KOPT-K1 (cell line): ENCODE measurements around the gene EIF4G2.

Source experiments
- H3K27ac ChIP-seq: fragments of 200-600 bp; sonication (generic); 2 replicates; pipeline ENCODE4 v1.5.1; 2016; ENCODE audit warnings: antibody characterized with exemption, mild to moderate bottlenecking, low read depth, low read length; ENCODE audit not compliant: poor library complexity, severe bottlenecking
- H3K36me3 ChIP-seq: fragments of 200-600 bp; sonication (generic); 2 replicates; pipeline ENCODE4 v1.5.1; 2017; ENCODE audit warnings: antibody characterized with exemption, mild to moderate bottlenecking, low read length, moderate library complexity; ENCODE audit not compliant: insufficient read depth
- H3K9me3 ChIP-seq: fragments of 200-600 bp; sonication (generic); 2 replicates; pipeline ENCODE4 v1.5.1; 2017; ENCODE audit warnings: antibody characterized with exemption, low read length, mild to moderate bottlenecking; ENCODE audit not compliant: insufficient read depth, poor library complexity, severe bottlenecking

Gene EIF4G2

DNA sequence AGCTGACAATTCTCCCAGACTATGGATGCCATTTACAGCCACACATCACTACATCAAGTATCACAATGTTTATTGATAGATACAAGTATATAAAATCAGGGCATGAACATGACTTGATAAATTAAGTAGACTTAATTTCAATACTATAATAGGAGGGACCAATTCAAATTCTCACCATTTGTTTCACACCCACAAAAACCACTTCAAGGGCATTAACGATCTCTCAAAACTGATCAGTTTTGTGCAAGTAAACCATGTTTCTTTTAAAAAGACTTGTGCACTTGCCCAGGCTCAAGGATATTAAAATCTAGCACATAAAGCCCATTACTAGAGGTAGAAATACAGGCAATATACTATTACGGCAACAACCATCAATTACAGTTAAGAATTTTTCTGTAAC, 11.7 kb downstream of the EIF4G2 start:
- H3K27ac ChIP-seq = no peak overlapping the region
- no peaks in the 10 kb centered on the region for H3K9me3 ChIP-seq
- peaks cover 68% of the 10 kb centered on the region for H3K36me3 ChIP-seq

DNA sequence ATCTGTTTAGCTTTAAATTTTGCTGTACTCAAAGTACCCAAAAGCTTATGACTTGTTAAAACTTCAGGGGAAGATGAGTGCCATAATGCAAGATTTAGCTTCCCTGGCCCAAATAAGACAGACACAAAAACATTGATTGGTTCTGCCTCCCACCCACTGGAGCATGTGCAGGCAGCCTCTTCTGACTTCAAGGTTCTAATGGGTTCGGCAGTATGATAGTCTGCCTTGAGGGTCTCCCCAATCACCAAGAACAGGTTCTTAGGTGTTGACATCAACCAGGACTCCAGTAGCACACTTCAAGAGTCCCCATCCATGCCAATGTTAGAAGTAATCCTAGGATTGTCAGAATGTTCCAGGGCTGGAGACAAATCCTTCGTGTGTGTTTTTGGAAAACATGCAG, 12.5 kb downstream of the EIF4G2 start:
- peaks cover 60% of the 10 kb centered on the region for H3K36me3 ChIP-seq
- no peak overlapping the region for H3K27ac ChIP-seq

DNA sequence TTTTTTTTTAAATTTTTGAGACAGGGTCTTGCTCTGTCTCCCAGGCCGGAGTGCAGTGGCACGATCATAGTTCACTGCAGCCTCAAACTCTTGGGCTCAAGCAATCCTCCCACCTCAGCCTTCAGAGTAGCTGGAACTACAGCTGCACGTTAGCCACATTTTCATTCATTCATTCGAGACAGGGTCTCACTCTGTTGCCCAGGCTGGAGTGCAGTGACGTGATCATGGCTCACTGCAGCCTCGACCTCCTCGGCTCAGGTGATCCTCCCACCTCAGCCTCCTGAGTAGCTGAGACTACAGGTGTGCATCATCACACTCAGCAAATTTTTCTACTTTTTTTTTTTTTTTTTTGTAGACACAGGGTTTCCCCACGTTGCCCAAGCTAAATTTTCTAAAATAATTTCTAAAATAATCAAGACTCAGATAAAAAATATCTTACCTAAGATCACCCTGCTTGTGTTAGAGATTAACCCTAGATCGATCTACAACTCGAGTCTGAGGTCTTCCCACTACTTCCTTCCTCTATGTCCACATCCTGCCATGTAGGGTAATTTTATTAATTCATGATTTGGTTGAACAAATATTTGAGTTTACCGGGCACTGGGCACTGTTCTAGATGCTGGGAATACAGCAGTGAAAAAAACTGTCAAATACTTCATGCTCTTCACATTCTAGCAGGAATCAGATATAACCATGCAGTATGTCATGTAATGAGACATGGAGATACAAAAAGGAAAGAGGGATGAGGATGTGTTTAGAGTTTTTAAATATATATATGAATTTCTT, 15.1 kb downstream of the EIF4G2 start:
- peaks cover 34% of the 10 kb centered on the region for H3K36me3 ChIP-seq
- no peak overlapping the region for H3K27ac ChIP-seq
- H3K9me3 ChIP-seq = no peaks in the 10 kb centered on the region

More for the DNA sequence above, 12.5 kb downstream of the EIF4G2 start:
- H3K9me3 ChIP-seq = no peaks in the 10 kb centered on the region

DNA sequence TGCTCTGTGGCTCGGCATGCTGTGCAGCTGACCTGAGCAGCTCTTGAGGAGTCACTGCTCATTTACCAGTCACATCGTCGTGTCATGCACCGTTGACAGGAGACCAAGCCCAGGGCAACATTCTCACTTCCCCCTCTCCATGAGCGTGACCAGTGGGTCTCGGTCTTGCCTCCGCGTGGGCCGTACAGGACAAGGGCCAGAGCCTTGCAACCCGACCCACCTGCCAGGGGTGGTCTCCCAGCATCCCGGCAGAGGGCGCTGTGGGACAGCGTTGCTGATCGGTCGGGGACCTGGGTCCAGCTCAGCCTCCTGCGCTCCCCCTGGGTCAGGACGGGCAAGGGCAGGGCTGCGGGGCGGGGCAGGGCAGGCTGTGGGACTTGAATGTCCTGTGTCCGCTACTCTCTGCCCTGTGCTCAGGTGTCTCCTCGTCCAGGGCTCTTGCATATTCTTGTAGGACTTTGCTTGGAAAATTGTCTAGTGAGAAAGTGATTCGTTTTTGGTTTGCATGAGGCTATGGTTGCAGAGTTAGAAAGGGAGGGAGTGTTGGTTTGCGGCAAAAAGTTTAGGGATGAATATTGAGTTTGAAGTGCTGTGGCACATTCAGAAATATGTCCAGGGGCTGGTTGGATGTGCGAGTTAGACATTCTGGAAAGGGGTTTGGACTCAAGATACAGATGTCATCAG, 16.2 kb downstream of the EIF4G2 start:
- H3K9me3 ChIP-seq = no peaks in the 10 kb centered on the region
- H3K27ac ChIP-seq = no peak overlapping the region
- peaks cover 23% of the 10 kb centered on the region for H3K36me3 ChIP-seq

- Histone ChIP-seq H3K36me3 (no peaks in the 10 kb centered on the region), H3K9me3 (no peaks in the 10 kb centered on the region), H3K27ac (no peak overlapping the region)
Measured at GRCh38 chr11:10786451-10786850, 22.3 kb downstream of the EIF4G2 start.

DNA sequence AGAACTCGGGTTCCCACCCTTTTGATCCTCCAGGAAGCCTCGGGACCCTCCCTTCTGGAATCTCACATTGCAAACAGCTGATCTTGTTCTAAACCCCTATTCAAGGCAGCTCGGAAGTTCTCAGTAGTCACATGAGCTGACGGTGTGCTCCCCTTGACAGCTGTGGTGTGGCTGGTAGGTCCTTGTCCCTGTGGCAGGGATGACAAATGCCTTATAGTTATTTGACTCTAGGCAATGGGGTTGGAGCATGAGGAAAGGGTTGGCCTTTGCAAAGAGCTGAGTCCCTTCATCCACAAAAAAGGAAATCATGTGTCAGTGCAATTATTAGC, 23.6 kb downstream of the EIF4G2 start:
- Histone ChIP-seq H3K36me3 (peaks cover 8% of the 10 kb centered on the region; the same call in 1 of the 2 replicates), H3K27ac (no peak overlapping the region), H3K9me3 (no peaks in the 10 kb centered on the region)

- H3K27ac ChIP-seq = no peak overlapping the region
Measured at GRCh38 chr11:10784232-10785145, 24.2 kb downstream of the EIF4G2 start.

DNA sequence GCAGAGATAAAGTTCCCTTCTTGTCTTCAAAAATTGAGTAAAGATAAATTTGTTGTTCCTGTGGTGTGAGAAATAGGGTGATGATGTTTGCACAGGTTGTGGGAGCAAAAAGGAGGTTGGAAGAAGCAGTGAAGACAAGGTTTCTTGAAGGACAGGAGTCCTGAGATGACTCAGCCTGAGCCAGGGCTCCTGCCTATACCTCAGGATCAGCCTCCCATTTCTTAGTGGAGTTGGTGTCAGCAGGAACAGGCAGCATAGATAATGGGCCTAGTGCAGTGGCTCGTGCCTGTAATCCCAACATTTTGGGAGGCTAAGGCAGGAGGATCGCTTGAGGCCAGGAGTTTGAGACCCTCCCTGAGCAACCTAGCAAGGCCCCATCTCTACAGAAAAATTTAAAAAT, 28.7 kb downstream of the EIF4G2 start:
- H3K36me3 ChIP-seq = peaks cover 50% of the 10 kb centered on the region
- H3K27ac ChIP-seq = no peak overlapping the region
- H3K9me3 ChIP-seq = no peaks in the 10 kb centered on the region

More at GRCh38 chr11:10784232-10785145, 24.2 kb downstream of the EIF4G2 start:
- Histone ChIP-seq H3K36me3 (peaks cover 14% of the 10 kb centered on the region), H3K9me3 (no peaks in the 10 kb centered on the region)

DNA sequence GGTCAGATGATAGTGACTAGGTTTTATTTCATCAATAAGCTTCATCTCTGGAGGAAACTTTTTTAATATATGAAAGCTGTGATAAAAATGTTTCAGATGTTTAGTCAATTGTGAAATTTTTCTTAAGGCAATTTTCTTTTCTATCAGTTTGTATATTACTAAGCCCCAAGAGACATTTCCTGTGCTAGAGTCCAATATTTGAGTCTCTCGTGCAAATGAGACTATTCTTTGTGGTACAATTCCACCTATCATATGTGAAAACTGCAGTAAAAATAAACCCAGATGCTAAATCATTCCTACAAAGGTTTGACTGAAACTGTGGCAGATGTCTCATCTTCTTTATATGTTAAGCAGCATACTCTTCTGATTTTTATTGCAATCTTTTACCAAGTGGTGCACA, 29.6 kb downstream of the EIF4G2 start:
- H3K9me3 ChIP-seq = no peaks in the 10 kb centered on the region
- H3K27ac ChIP-seq = no peak overlapping the region
- peaks cover 50% of the 10 kb centered on the region for H3K36me3 ChIP-seq

DNA sequence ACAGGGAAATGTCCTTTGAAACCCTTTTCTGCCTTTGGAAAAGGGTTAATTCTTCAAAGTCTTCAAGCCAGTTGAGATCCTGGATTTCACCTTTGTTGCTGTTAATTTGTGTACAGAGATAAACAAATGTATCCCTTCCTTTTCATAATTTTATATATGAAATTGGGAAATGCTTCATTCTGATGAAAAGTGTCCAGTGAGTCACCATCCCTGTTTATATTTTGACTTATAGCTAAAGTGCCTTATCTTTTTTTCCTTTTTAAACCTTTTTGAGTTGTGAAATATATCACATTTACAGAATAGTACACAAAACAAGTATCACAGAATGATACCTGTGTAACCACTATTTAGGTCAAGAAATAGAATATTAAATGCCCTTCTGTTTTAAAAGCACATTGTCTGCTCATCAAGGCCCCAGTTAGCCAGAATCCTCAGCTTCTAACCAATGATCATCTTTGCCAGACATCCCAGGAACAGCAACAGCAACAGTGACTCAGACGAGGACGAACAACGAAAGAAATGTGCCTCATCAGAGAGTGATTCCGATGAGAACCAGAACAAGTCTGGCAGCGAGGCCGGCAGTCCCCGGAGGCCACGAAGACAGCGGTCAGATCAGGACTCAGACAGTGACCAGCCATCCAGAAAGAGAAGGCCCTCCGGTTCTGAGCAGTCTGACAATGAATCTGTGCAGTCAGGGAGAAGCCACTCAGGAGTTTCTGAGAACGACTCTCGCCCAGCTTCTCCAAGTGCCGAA, 30.3 kb downstream of the EIF4G2 start:
- H3K27ac ChIP-seq = no peak overlapping the region
- peaks cover 50% of the 10 kb centered on the region for H3K36me3 ChIP-seq
- H3K9me3 ChIP-seq = no peaks in the 10 kb centered on the region

DNA sequence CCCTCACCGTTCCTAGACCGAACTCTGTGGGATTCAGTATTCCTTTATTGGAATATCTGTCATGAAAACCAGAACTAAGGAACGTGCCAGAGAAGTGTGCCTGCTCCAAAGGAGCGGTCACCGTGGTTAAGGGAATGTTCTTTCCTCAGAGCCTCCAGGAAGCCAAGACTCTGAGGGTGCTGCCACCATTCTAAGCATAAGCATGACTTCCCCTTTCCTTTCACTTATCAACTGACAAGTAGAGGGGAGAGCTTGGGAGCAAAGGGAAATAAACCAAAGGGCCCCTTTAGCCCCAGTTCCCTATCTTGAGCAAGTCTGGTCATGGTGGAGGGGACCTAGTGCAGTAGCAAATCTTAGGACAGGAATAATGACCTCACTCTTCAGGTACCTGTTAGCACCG, 30.9 kb downstream of the EIF4G2 start:
- Histone ChIP-seq H3K9me3 (no peaks in the 10 kb centered on the region), H3K36me3 (peaks cover 50% of the 10 kb centered on the region)

DNA sequence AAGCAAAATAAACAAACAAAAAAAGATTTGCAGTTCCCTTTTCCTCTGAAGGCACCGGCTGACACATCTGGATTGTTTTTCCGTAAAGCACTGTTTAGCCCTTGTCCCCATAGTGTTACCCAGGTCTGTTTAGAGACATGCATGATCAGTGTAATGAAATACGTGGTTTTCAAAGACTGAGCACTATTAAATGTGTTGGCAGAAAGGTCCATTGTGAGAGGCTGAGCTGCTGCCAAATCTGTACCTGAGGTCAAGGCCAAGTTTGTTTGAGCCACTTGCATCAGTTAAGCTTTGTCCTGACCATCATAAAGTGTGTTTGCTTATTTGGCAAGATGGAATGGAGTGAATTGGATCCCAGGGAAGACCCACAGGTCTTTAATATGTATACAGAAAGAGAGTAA, 31.3 kb downstream of the EIF4G2 start:
- Histone ChIP-seq H3K9me3 (no peaks in the 10 kb centered on the region), H3K36me3 (peaks cover 50% of the 10 kb centered on the region), H3K27ac (no peak overlapping the region)

More for the DNA sequence above, 30.9 kb downstream of the EIF4G2 start:
- H3K27ac ChIP-seq = no peak overlapping the region

DNA sequence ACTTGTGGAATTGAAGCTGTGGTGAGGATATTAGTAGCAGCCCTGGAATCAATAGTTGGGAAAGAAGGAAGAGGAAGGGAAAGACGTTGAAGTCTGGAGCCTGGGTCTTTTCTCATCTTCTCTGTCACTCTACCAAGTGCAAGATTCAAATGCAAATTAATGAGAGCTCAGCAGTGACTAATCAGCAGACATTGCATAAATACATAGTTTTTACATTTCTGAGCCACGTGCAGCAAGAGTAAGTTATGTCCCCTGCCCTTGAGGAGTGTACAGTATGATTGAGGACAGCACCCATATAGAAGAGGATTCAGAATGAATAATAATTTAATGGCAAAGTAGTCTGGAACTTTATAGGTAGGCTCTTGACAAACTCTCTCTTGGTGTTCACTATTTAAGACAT, 33.9 kb downstream of the EIF4G2 start:
- H3K27ac ChIP-seq = no peak overlapping the region
- no peaks in the 10 kb centered on the region for H3K9me3 ChIP-seq
- H3K36me3 ChIP-seq = peaks cover 39% of the 10 kb centered on the region

DNA sequence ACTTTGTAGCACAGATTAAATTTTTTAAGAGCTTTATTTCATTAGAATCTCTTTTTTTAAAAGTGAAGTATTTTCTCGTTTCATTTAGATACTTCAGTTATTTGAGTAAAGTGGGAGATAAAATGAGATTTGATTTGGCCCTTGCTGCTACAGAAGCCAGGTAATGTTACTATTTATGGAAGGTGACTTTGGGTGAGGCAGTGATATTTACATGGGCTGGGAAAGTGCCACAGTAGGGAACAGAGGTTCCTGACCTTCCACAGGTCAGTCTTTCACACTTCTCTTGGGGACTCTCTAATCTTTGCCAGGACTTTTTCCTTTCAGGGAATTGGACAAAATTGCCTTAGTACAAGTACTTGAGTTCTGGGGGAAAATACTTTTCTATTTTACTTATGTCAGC, 37.3 kb downstream of the EIF4G2 start:
- Histone ChIP-seq H3K27ac (no peak overlapping the region), H3K36me3 (peaks cover 6% of the 10 kb centered on the region), H3K9me3 (no peaks in the 10 kb centered on the region)
